ENCODE data around the gene SLC25A38. TPM values are rescaled to one million over a fixed set of nuclear protein-coding genes. Genes with fewer than 3 reads are reported as not detected.
"Not testable (repeated sequence)": the region's sequence is repeated elsewhere in the genome, so short reads cannot be mapped to it uniquely, and the experiment has no call there.

SLC25A38 gene
- total RNA-seq, 2 donors from 2014 or later, result 39.9 to 55.4 TPM

GRCh38 chr3:39351134-39351533, 32.0 kb upstream of the SLC25A38 start:
- H3K9me3 ChIP-seq (ENCODE audit: control insufficient read depth, low read length, poor library complexity, severe bottlenecking); H3K4me1 Mint-ChIP-seq; DNase-seq; H3K27ac Mint-ChIP-seq; ATAC-seq; H3K4me3 Mint-ChIP-seq; H3K36me3 Mint-ChIP-seq (ENCODE audit: low read depth); H3K27me3 Mint-ChIP-seq: not testable (repeated sequence)

GRCh38 chr3:39353168-39353927, 29.8 kb upstream of the SLC25A38 start:
- not testable (repeated sequence) for H3K27ac Mint-ChIP-seq; H3K36me3 Mint-ChIP-seq (ENCODE audit: low read depth); H3K27me3 Mint-ChIP-seq; H3K4me3 Mint-ChIP-seq; ATAC-seq; H3K9me3 ChIP-seq (ENCODE audit: control insufficient read depth, low read length, poor library complexity, severe bottlenecking); DNase-seq
- H3K4me1 Mint-ChIP-seq, result peaks cover 15% of the 10 kb centered on the region

- no peak overlapping the region for H3K27ac Mint-ChIP-seq
- peak overlapping the region; percentile 31 for H3K4me3 Mint-ChIP-seq
- DNase-seq (no peak), ATAC-seq (no peak)
- peaks cover 39% of the 10 kb centered on the region for H3K4me1 Mint-ChIP-seq
- no peaks in the 10 kb centered on the region for H3K9me3 ChIP-seq (ENCODE audit: control insufficient read depth, low read length, poor library complexity, severe bottlenecking)
- H3K27me3 Mint-ChIP-seq, result peaks cover 5% of the 10 kb centered on the region
- H3K36me3 Mint-ChIP-seq (ENCODE audit: low read depth), result peaks cover 2% of the 10 kb centered on the region
These were observed 24.8 kb upstream of the SLC25A38 start for GRCh38 chr3:39358333-39358732.

- DNase-seq (peak; percentile 14 to 35 (median 15)), ATAC-seq (peak; percentile 97)
- peak overlapping the region; percentile 70 for H3K4me3 Mint-ChIP-seq
- H3K27ac Mint-ChIP-seq, result peak overlapping the region; percentile 87
- H3K27me3 Mint-ChIP-seq, result no peaks in the 10 kb centered on the region
- H3K36me3 Mint-ChIP-seq (ENCODE audit: low read depth), result peaks cover 3% of the 10 kb centered on the region
- H3K9me3 ChIP-seq (ENCODE audit: control insufficient read depth, low read length, poor library complexity, severe bottlenecking), result no peaks in the 10 kb centered on the region
- H3K4me1 Mint-ChIP-seq, result peaks cover 41% of the 10 kb centered on the region
These were observed 21.8 kb upstream of the SLC25A38 start for GRCh38 chr3:39361252-39361927.

- H3K4me3 Mint-ChIP-seq, result peak overlapping the region; percentile 70
- peaks cover 3% of the 10 kb centered on the region for H3K36me3 Mint-ChIP-seq (ENCODE audit: low read depth)
- no peak for ATAC-seq
These were observed 21.0 kb upstream of the SLC25A38 start for GRCh38 chr3:39362192-39362591.

GRCh38 chr3:39362812-39363211, 20.4 kb upstream of the SLC25A38 start:
- Mint-ChIP-seq H3K36me3 (ENCODE audit: low read depth) (peaks cover 3% of the 10 kb centered on the region), H3K4me3 (peak overlapping the region; percentile 25), H3K27me3 (no peaks in the 10 kb centered on the region), H3K4me1 (peaks cover 33% of the 10 kb centered on the region), H3K27ac (peak overlapping the region; percentile 87)
- DNase-seq (no peak), ATAC-seq (no peak)
- no peaks in the 10 kb centered on the region for H3K9me3 ChIP-seq (ENCODE audit: control insufficient read depth, low read length, poor library complexity, severe bottlenecking)

More at GRCh38 chr3:39362192-39362591, 21.0 kb upstream of the SLC25A38 start:
- Mint-ChIP-seq H3K27me3 (no peaks in the 10 kb centered on the region), H3K27ac (peak overlapping the region; percentile 87), H3K4me1 (peaks cover 39% of the 10 kb centered on the region)
- H3K9me3 ChIP-seq (ENCODE audit: control insufficient read depth, low read length, poor library complexity, severe bottlenecking), result no peaks in the 10 kb centered on the region
- no peak for DNase-seq

- peaks cover 22% of the 10 kb centered on the region for H3K27me3 Mint-ChIP-seq
- H3K4me1 Mint-ChIP-seq; H3K4me3 Mint-ChIP-seq; H3K36me3 Mint-ChIP-seq (ENCODE audit: low read depth); H3K9me3 ChIP-seq (ENCODE audit: control insufficient read depth, low read length, poor library complexity, severe bottlenecking); ATAC-seq; H3K27ac Mint-ChIP-seq; DNase-seq: not testable (repeated sequence)
These were observed 12.7 kb upstream of the SLC25A38 start for GRCh38 chr3:39370450-39370849.

GRCh38 chr3:39372833-39373232, 10.3 kb upstream of the SLC25A38 start:
- H3K4me1 Mint-ChIP-seq, result peaks cover under 1% of the 10 kb centered on the region
- H3K36me3 Mint-ChIP-seq (ENCODE audit: low read depth), result peaks cover 4% of the 10 kb centered on the region
- no peak overlapping the region for H3K27ac Mint-ChIP-seq
- H3K4me3 Mint-ChIP-seq, result no peak overlapping the region
- H3K9me3 ChIP-seq (ENCODE audit: control insufficient read depth, low read length, poor library complexity, severe bottlenecking), result no peaks in the 10 kb centered on the region
- ATAC-seq (no peak), DNase-seq (no peak)
- peaks cover 28% of the 10 kb centered on the region for H3K27me3 Mint-ChIP-seq

- ATAC-seq (no peak), DNase-seq (no peak)
- Mint-ChIP-seq H3K4me3 (no peak overlapping the region), H3K27ac (no peak overlapping the region), H3K36me3 (ENCODE audit: low read depth) (peaks cover 4% of the 10 kb centered on the region), H3K27me3 (peaks cover 28% of the 10 kb centered on the region), H3K4me1 (peaks cover 8% of the 10 kb centered on the region)
- no peaks in the 10 kb centered on the region for H3K9me3 ChIP-seq (ENCODE audit: control insufficient read depth, low read length, poor library complexity, severe bottlenecking)
These were observed 6.1 kb upstream of the SLC25A38 start for GRCh38 chr3:39376959-39377634.

GRCh38 chr3:39378088-39378487, 5.1 kb upstream of the SLC25A38 start:
- H3K4me3 Mint-ChIP-seq, result no peak overlapping the region
- H3K27ac Mint-ChIP-seq, result peak overlapping the region; percentile 21
- peaks cover 1% of the 10 kb centered on the region for H3K36me3 Mint-ChIP-seq (ENCODE audit: low read depth)
- ATAC-seq (peak; percentile 86), DNase-seq (peak; percentile 19 to 52 (median 28))
- H3K27me3 Mint-ChIP-seq, result peaks cover 24% of the 10 kb centered on the region
- H3K9me3 ChIP-seq (ENCODE audit: control insufficient read depth, low read length, poor library complexity, severe bottlenecking), result no peaks in the 10 kb centered on the region
- peaks cover 9% of the 10 kb centered on the region for H3K4me1 Mint-ChIP-seq

- Mint-ChIP-seq H3K36me3 (ENCODE audit: low read depth) (no peaks in the 10 kb centered on the region), H3K4me1 (peaks cover 12% of the 10 kb centered on the region), H3K27me3 (peaks cover 14% of the 10 kb centered on the region), H3K27ac (no peak overlapping the region), H3K4me3 (no peak overlapping the region)
- ATAC-seq (no peak), DNase-seq (no peak)
- H3K9me3 ChIP-seq (ENCODE audit: control insufficient read depth, low read length, poor library complexity, severe bottlenecking), result no peaks in the 10 kb centered on the region
These were observed 4.0 kb upstream of the SLC25A38 start for GRCh38 chr3:39378957-39379777.

GRCh38 chr3:39379778-39380155, 3.4 kb upstream of the SLC25A38 start:
- no peaks in the 10 kb centered on the region for H3K9me3 ChIP-seq (ENCODE audit: control insufficient read depth, low read length, poor library complexity, severe bottlenecking)
- Mint-ChIP-seq H3K4me1 (peaks cover 12% of the 10 kb centered on the region), H3K27me3 (peaks cover 13% of the 10 kb centered on the region), H3K27ac (no peak overlapping the region), H3K36me3 (ENCODE audit: low read depth) (no peaks in the 10 kb centered on the region), H3K4me3 (no peak overlapping the region)
- DNase-seq (no peak), ATAC-seq (no peak)

GRCh38 chr3:39381432-39381831, 1.7 kb upstream of the SLC25A38 start:
- ATAC-seq (no peak), DNase-seq (no peak)
- H3K27ac Mint-ChIP-seq, result no peak overlapping the region
- no peaks in the 10 kb centered on the region for H3K9me3 ChIP-seq (ENCODE audit: control insufficient read depth, low read length, poor library complexity, severe bottlenecking)
- peaks cover 4% of the 10 kb centered on the region for H3K27me3 Mint-ChIP-seq
- H3K36me3 Mint-ChIP-seq (ENCODE audit: low read depth), result no peaks in the 10 kb centered on the region
- H3K4me1 Mint-ChIP-seq, result peaks cover 25% of the 10 kb centered on the region
- no peak overlapping the region for H3K4me3 Mint-ChIP-seq

Data from T-helper 17 cell (primary cell).